ENCODE data around the gene ZNRF3. TPM values are rescaled to one million over a fixed set of nuclear protein-coding genes. Genes with fewer than 3 reads are reported as not detected.

The ZNRF3 gene
- total RNA-seq, 2 donors from 2014 or later: 7.8 to 8.6 TPM

DNA sequence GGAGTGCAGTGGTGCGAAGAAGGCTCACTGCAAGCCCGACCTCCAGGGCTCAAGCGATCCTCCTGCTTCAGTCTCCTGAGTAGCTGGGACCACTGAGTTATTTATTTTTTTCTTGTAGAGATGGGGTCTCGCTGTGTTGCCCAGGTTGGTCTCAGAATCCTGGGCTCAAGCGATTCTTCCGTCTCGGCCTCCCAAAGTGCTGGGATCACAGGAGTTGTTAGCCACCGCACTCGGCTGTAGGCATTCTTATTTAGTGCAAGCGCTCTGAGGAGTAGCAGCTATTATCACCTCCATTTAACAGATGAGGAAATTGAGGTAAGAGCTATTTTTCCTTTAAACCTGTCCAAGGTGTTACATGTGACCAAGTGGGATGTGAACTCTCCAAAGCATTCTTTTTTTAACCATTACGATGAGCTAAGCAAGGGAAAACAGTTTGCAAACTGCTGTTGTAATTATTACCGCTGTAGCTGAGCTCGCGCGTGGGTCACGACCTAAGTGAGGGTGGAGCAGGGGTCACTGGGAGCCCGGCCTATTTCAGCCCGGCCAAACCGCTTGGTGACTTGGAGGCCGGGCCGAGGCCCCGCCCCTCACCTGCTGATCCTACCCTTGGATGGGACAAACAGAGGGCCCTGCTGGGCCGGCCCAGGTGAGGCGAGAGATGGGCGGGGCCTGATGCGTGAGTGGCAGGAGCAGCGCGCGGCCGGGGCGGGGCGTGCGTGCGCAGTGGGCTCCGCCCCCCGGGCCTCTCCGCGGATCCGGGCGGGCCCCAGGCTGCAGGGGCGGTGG is 189.0 kb downstream of the ZNRF3 start:
- Histone ChIP-seq H3K27me3 (no peaks in the 10 kb centered on the region), H3K9me3 (no peaks in the 10 kb centered on the region), H3K27ac (no peak overlapping the region), H3K36me3 (replicated peaks in 1 of 2; ENCODE audit: insufficient read depth in 1 of 2, low read depth in 2 of 2) (no peaks in the 10 kb centered on the region), H3K4me3 (no peak overlapping the region), H3K4me1 (peaks cover 29% of the 10 kb centered on the region)
- ATAC-seq (peak; percentile 98), DNase-seq (peak; percentile 98 to 100 (median 98))
- 27 to 61% methylated on average over 16 to 35 of the region's 41 CpGs for WGBS, 2 donors
- no peak for TF ChIP-seq CTCF (IDR thresholded peaks at IDR 0.05)
- TF ChIP-seq POLR2A (IDR thresholded peaks at IDR 0.05): no peak
- intact Hi-C loops (cut with DNase I): no loop called here

DNA sequence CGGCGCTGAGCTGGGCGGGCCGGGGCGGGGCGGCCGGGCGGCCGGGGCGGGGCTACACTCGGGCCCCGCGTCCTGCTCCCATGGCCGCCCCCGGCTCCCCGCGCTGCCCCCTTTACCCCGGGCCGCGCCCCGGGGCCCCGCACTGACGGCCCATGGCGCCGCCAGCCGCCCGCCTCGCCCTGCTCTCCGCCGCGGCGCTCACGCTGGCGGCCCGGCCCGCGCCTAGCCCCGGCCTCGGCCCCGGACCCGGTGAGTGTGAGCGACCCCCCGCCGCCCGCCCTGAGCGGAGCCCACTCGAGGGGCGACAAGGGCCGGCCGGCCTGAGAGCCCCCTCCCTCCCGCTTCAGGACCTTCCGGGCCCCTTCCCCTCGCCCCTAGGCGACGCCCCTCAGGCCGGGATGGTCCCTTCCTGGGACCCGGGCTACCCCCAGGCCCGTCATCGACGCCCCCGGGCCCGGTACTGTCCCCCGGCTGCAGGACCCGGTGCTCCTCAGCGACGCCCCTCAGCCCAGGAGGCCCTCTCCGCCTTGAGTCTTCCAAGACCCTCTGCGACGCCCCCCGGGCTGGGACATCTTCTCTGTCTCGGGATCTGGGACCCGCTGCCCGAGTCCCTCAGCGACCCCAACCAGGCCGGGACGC is 189.7 kb downstream of the ZNRF3 start, which contains the start of gene KREMEN1:
TSS of gene KREMEN1 (plus strand) at position 57 of the 639 bp plus-strand sequence. CDS start at position 153, 96 bp downstream.
- Histone ChIP-seq H3K36me3 (replicated peaks in 1 of 2; ENCODE audit: insufficient read depth in 1 of 2, low read depth in 2 of 2) (no peaks in the 10 kb centered on the region), H3K27me3 (no peaks in the 10 kb centered on the region), H3K9me3 (no peaks in the 10 kb centered on the region), H3K4me1 (peaks cover 29% of the 10 kb centered on the region), H3K4me3 (peak within 1 kb of the TSS; percentile 46 to 83), H3K27ac (peak within 1 kb of the TSS in 3 of 4 donors; percentile 6 to 41 (median 22))
- TF ChIP-seq CTCF (IDR thresholded peaks at IDR 0.05) (no peak), POLR2A (IDR thresholded peaks at IDR 0.05) (no peak)
- peak; percentile 2 for ATAC-seq
- 2 to 6% methylated on average over 9 to 40 of the region's 76 CpGs for WGBS, 2 donors
- peak in 1 of 4 donors; percentile 20 for DNase-seq
- intact Hi-C loops (cut with DNase I): no loop called here

DNA sequence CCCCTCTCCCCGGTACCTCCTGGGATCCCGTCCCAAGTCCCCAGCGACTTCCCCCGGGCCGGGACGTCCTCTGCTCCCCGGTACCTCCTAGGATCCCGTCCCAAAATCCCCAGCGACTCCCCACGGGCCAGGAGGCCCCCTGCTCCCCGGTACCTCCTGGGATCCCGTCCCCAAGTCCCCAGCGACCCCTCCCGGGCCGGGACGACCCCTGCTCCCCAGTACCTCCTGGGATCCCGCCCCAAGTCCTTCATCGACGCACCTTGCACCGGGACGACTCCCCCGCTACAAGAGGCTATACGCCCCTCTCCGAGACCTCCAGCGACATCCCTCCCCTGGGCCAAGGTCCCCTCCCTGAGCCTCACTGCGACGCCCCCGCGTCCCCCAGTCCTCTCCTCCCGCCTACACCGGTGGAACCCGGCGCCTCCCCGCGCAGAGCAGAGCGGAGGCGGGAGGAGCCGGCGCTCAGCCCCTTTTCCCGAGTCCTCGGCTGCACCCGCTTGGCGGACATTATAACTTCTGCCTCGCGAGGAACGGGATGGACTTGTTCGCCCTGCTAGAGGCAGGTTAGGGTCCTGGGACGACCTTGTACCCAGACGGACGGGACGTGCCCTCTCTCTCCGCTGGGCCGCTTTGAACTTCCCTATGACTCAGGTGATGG is 190.4 kb downstream of the ZNRF3 start:
- 1 to 2% methylated on average over 42 to 52 of the region's 53 CpGs for WGBS, 2 donors
- no peak for TF ChIP-seq CTCF (IDR thresholded peaks at IDR 0.05)
- TF ChIP-seq POLR2A (IDR thresholded peaks at IDR 0.05): peak in 2 of 3 donors; percentile 9 to 20
- H3K36me3 ChIP-seq (replicated peaks in 1 of 2; ENCODE audit: insufficient read depth in 1 of 2, low read depth in 2 of 2): no peaks in the 10 kb centered on the region
- ATAC-seq (peak; percentile 24), DNase-seq (peak; percentile 47 to 63 (median 56))
- H3K9me3 ChIP-seq: no peaks in the 10 kb centered on the region
- peaks cover 29% of the 10 kb centered on the region for H3K4me1 ChIP-seq
- H3K27ac ChIP-seq: peak overlapping the region in 3 of 4 donors; percentile 6 to 41 (median 22)
- H3K27me3 ChIP-seq: no peaks in the 10 kb centered on the region
- intact Hi-C loops (cut with DNase I): no loop called here
- peak overlapping the region; percentile 46 to 83 for H3K4me3 ChIP-seq

- H3K4me3 ChIP-seq: no peak overlapping the region
- peak overlapping the region in 1 of 4 donors; percentile 6 for H3K27ac ChIP-seq
- peaks cover 29% of the 10 kb centered on the region for H3K4me1 ChIP-seq
- DNase-seq (no peak), ATAC-seq (no peak)
- 53% methylated on average over 6 to 10 of the region's 10 CpGs for WGBS, 2 donors
- no peaks in the 10 kb centered on the region for H3K27me3 ChIP-seq
- no peaks in the 10 kb centered on the region for H3K36me3 ChIP-seq (replicated peaks in 1 of 2; ENCODE audit: insufficient read depth in 1 of 2, low read depth in 2 of 2)
- H3K9me3 ChIP-seq: no peaks in the 10 kb centered on the region
- intact Hi-C loops (cut with DNase I): no loop called here
- TF ChIP-seq POLR2A (IDR thresholded peaks at IDR 0.05): no peak
- TF ChIP-seq CTCF (IDR thresholded peaks at IDR 0.05): no peak
These were observed 191.0 kb downstream of the ZNRF3 start for GRCh38 chr22:29074276-29074772.

Measured in body of pancreas (tissue), 4 donors.